Activated CD8-positive, alpha-beta memory T cell treated with anti-CD3 and anti-CD28 coated beads for 36 hours (primary cell): ENCODE results near the gene CD53. TPM values are rescaled to one million over a fixed set of nuclear protein-coding genes. Genes with fewer than 3 reads are reported as not detected.
"Not testable (repeated sequence)": the region's sequence is repeated elsewhere in the genome, so short reads cannot be mapped to it uniquely, and the experiment has no call there.

Experiments used
- CTCF ChIA-PET: fragments of 350-600 bp; sonication (Branson Sonifier 250); formaldehyde crosslinking; loops from one replicate; lab custom pipeline; 2021; ENCODE audit warnings: antibody characterized with exemption; lab: Charles Lee
- POLR2A ChIA-PET: fragments of 350-600 bp; sonication (Branson Sonifier 250); formaldehyde crosslinking; loops from one replicate; lab custom pipeline; 2021; ENCODE audit warnings: antibody characterized with exemption; lab: Charles Lee
- total RNA-seq, 2 experiments: library from RNA; stranded (reverse); gene quantifications; one replicate each; pipeline ENCODE4 v1.2.3, GENCODE V29; 2021

The CD53 gene, protein sequence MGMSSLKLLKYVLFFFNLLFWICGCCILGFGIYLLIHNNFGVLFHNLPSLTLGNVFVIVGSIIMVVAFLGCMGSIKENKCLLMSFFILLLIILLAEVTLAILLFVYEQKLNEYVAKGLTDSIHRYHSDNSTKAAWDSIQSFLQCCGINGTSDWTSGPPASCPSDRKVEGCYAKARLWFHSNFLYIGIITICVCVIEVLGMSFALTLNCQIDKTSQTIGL
- total RNA-seq: 100 to 1,000 TPM; 201 to 205 TPM

DNA sequence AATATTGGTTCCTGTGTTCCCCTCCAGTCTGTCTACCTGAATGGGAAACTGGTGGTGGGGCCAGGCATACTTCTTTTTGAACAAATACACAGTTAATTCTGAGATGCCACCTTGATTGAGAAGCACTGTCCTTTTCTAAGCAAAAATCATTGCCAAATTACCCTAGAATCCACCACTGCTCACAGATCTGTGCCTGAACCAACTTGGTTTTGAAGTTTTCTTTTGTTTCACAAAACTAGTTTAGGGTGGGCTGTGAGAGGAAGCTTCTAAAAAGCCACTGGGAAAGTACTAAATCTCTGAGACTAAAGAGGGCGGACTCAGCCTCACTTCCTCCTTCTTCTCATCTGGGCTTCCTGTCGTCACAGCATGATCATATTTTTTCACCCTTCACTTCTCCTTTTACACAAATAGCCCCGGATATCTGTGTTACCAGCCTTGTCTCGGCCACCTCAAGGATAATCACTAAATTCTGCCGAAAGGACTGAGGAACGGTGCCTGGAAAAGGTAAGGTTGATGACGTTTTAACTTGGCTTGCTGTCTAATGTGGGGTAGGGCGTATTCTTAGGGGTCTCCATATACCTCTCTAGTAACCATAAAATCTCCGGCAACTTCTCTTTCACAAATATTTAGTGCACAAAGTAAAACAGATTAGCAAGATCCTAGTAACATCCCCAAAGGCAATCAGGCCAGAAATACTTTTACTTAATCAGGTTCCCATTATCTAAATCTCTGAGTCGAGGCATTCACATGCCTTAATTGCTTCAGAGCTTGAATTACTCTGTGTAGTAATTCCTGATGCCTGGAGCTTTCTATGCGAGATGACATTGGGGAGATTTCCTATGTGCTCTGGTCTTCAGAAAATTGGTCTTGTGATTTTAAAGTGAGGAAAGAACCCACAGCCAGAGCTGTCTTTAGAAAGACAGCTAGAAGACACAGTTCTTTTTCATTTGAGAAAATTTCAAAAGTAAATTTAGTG is at the start of gene CD53:
CD53 (plus strand) TSS at position 404 of the 976 bp plus-strand sequence. CDS start 18,261 bp downstream, outside the sequence.
- ChIA-PET CTCF (interaction anchor here (0.9 kb wide), 1 partner anchor 90 kb away, joined by 4 read pairs; no protein-coding TSS in a partner anchor), POLR2A (interaction anchor here (0.6 to 1.0 kb wide), 4 partner anchors 89 to 224 kb away, joined by 3 to 5 read pairs (median 4); partner anchors contain the start of gene LRIF1)

DNA sequence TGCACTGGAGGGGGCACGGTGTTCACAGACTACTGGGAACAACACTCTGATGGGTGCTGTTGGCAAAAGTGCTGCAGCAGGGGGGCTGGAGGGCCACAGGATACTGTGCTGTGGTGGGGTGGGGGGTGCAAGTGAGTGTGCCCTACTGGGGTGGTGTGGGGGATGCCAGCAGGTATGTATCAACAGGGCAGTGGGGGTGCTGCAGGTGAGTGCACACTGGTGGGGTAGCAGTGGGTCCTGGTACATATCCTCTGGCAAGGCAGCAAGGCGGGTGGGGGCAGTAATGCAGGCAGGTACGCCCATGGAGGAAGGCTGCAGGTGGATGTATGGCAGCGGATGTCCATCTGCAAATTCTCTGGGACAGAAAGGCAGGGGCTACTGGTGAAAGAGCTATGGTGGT is 48.8 kb upstream of the CD53 start:
- POLR2A ChIA-PET: no interaction called here
- CTCF ChIA-PET: no interaction called here

DNA sequence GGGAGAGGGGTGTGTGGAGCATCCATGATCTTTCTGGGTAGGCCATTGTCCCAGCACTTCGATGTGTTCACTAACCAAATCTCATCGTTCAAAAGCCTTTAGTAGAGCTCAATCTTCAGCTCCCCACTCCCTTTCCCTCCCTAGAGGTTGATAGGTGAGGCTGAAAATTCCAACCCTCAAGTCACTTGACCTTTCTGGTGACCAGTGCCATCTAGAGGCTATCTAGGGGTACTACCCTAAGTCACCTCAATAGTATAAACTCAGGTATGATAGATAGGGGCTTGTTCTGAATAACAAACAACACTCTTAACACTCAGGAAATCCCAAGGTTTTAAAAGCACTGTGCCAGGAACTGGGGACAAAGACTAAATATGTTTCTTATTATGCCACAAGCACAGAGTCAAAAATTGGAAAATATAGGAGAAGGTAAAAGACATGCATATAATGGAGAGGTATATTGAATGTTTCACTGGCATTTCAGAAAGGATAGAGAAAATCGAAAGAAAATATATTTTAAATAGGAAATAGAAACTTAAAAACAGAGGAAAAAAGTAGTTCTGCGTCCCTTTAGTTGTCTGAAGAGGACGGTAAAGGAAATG is 42.9 kb upstream of the CD53 start:
- POLR2A ChIA-PET: no interaction called here

DNA sequence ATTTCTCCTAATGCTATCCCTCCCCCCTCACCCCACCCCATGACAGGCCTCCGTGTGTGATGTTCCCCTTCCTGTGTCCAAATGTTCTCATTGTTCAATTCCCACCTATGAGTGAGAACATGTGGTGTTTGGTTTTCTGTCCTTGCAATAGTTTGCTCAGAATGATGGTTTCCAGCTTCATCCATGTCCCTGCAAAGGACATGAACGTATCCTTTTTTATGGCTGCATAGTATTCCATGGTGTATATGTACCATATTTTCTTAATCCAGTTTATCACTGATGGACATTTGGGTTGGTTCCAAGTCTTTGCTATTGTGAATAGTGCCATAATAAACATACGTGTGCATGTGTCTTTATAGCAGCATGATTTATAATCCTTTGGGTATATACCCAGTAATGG is 39.2 kb upstream of the CD53 start:
- CTCF ChIA-PET, POLR2A ChIA-PET: not testable (repeated sequence)

More for the DNA sequence above, 42.9 kb upstream of the CD53 start:
- CTCF ChIA-PET: interaction anchor here (0.6 to 2.0 kb wide), 7 partner anchors 10 to 163 kb away, joined by 3 to 5 read pairs (median 4); no protein-coding TSS in a partner anchor

DNA sequence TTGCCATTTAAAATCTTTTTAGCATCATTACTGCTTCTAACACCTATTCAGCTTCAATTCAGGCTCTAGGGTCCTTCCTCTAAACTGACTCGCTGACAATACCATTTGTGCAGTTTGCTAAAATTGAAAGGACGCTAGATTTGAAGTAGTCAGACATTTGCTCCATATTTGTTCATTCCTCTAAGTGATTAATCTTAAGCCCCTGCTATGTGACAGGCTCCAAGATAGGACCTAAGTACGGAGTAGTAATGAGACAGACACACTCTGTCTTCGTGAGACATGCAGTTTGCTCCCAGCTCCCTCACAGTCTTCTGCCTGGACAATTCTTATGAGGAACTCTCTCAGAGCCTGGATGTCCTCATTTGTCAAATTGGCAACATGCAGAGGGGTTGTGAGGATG is 26.1 kb upstream of the CD53 start:
- ChIA-PET POLR2A (no interaction called here), CTCF (interaction anchor here (1.5 kb wide), 1 partner anchor 17 kb away, joined by 4 read pairs; no protein-coding TSS in a partner anchor)

DNA sequence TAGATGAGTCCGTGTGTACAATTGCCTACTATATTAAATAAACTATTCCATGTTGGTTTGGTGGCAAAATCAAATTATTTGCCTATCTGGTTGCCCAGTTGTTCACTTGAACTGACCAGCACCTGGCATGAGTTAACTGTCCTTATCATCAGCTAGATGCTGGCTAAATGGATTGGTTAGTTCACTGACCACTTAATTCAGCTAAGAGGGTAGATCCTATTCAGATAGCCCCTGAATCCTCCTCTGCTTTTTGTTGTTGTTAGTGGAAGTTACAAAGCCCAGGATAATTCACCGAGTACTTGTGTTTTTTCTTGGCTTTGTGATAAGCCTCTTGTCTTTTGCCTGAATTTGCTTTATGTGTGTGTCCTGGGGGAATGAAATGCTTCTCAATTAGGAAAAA is 22.8 kb upstream of the CD53 start:
- POLR2A ChIA-PET: no interaction called here
- CTCF ChIA-PET: no interaction called here

DNA sequence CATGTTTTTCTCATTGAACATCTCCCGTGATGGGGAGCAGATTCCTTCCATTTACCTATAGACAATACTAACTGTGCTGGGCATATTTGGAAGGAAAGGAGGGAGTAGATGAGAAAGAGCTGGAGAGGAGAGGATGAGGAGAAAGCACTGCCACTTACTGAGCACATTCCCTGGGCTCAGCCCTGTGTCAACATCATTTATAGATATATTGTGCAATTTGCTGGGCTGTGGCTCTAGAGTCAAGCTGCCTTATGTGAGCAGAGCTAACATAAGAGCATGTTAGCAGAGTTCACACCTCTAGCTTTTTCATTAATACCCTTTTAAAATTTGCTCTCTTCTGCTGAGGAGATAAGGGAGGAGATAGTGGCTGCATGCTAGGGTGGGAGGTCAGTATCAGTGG is 22.3 kb upstream of the CD53 start:
- CTCF ChIA-PET: no interaction called here
- POLR2A ChIA-PET: no interaction called here

DNA sequence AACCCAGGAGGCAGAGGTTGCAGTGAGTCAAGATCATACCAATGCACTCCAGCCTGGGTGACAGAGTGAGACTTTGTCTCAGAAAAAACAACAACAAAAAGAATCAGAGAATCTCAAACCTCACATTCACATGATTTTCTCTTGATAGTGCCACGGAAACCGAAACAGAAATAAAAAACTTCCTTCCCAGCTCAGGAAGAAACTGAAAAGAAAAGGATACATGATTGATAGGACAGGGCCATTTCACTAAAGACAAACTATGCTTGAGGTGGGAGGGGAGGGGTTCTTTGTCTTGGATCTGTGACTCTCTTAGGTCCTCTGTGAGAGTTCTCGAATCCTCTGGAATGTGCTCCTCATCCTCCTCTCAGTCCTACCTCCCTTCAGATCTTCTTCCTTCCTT is 19.8 kb upstream of the CD53 start:
- CTCF ChIA-PET: no interaction called here
- POLR2A ChIA-PET: interaction anchor here (0.5 kb wide), 1 partner anchor 633 kb away, joined by 3 read pairs; no protein-coding TSS in a partner anchor

DNA sequence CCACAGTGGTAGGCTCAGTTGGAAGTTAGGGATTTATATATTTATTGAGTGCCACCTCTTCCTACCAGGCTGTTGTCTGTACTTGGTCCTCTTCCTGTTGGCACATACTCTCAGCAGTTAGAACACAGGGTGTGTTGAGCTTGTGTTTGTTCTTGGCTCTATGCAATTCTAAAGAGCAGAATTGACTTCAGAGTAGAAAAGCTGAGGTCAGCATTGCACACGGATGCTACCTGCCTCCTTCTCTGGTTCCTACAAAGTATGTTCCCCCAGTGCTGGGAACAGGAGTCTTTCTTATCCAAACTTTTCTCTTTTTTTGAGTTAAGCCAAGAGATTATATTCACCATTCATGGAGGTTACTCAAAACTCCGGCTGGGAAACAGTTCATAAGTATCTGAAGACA is 16.5 kb upstream of the CD53 start:
- CTCF ChIA-PET: no interaction called here
- POLR2A ChIA-PET: no interaction called here

DNA sequence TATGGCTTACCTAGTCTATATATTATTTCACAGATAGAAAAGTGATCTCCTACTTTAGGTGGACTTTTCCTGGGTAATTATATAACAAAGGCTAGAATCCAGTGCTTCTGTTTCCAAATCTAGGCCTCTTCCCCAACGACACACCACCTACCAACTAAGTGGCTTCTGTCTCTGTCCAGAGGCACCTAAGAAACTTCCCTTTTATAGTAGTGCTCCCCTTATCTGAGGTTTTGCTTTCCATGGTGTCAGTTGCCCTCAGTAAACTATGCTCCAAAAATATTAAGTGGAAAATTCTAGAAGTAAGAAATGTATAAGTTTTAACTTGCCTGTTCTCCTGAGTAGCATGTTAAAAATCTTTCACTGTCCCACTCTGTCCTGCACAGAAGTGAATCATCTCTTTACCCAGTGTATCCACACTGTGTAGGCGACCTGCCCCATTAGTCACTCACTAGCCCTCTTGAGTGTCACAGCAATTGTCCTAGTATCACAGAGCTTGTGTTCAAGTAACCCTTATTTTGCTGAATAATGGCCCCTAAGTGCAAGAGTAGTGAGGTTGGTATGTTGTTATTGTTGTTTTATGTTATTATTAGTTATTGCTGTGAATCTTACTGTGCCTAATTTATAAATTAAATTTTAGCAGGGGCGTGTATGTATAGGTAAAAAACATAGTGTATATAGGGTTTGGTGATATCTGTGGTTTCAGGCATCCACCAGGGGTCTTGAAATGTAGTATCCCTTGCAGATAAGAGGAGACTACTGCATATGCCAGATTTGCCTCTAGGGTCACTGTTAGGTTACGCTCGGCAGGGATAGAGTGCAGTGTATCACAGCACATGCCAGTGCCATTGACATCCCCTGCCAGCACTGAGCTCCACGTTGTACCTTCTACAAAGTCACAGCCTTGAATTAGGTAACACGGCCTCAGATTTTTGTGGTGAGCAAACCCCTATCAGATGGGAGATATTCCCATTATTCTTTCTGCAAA is 14.7 kb upstream of the CD53 start:
- CTCF ChIA-PET: no interaction called here
- POLR2A ChIA-PET: no interaction called here

DNA sequence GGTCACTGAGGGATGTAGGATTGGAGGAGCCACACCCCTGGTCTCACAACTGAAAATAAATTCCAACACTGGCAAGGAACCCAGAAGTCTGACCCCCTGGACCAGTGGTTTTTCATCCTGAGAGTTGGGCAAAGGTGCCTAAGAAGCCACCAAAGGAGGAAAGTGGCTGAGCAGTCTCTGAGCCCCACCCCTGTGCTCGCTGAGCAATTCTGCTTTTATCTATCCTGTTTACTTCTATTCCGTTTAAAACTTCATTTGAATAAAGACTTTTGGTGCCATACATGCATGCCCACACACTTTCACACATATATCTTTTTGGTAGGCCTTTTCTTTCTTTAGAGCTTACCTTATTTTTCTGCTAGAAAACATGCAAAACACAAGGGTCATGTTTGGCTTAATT is 13.9 kb upstream of the CD53 start:
- ChIA-PET CTCF (no interaction called here), POLR2A (no interaction called here)

DNA sequence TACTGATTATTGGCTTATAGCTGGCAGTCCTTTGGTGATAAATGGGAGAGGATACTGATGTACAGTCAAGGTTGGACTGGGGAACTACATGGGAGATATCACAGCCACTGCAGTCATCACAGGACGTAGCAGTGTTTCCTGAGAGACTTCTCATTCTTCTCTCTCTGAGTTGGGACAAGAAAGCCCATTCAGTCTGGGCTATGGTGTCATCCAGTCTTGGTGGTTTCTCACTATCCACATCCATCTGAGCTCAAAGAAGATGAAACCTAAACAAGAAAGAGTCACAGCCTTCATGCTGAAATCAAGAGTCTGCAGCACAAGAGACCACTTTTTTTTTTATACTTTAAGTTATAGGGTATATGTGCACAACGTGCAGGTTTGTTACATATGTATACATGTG is 12.8 kb upstream of the CD53 start:
- ChIA-PET CTCF (no interaction called here), POLR2A (no interaction called here)

DNA sequence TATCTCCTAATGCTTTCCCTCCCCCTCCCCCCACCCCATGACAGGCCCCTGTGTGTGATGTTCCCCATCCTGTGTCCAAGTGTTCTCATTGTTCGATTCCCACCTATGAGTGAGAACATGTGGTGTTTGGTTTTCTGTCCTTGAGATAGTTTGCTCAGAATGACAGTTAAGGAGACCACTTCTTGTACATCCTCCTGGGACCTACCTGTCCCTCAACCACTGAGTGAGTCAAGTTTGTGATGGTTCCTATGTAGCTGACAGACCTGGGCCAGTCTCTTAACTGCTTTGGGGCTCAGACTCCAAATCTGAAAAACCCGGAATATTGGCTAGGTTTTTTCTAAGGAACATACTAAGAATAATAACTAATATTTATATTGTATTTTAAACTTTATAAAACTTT is 12.3 kb upstream of the CD53 start:
- POLR2A ChIA-PET: not testable (repeated sequence)

DNA sequence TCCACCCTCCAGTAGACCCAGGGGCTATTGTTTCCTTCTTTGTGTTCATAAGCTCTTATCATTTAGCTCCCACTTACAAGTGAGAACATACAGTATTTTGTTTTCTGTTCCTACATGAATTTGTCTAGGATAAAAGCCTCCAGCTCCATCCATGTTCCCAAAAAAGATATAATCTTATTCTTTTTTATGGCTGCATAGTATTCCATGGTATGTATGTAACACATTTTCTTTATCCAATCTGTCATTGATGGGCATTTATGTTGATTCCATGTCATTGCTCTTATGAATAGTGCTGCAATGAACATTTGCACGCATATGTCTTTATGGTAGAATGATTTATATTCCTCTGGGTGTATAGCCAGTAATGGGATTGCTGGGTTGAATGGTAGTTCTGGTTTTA is 11.0 kb upstream of the CD53 start:
- CTCF ChIA-PET: interaction anchor here (0.5 kb wide), 1 partner anchor 230 kb away, joined by 4 read pairs; no protein-coding TSS in a partner anchor
- POLR2A ChIA-PET: not testable (repeated sequence)

More for the DNA sequence above, 12.3 kb upstream of the CD53 start:
- CTCF ChIA-PET: not testable (repeated sequence)

DNA sequence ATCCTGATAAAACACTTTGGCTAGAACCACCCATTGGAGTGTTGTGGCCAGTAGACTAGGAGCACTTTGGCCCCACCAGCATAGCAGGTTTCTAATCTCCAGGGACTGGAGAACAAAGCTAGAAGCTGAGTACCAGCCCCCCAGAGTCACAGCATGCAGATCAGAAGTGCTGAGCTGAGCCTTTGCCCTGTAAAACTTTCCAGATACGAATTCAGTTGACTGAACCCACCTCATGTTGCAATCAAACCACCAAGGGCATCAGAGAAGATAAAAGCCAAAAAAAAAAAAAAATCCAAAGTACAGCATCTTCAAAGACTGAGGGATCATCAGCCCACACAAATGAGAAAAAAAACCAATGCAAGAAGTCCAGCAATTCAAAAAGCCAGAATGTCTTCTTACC is 8.7 kb upstream of the CD53 start:
- POLR2A ChIA-PET: no interaction called here
- CTCF ChIA-PET: interaction anchor here (0.6 to 0.7 kb wide), 2 partner anchors 222 to 240 kb away, joined by 3 read pairs; no protein-coding TSS in a partner anchor

DNA sequence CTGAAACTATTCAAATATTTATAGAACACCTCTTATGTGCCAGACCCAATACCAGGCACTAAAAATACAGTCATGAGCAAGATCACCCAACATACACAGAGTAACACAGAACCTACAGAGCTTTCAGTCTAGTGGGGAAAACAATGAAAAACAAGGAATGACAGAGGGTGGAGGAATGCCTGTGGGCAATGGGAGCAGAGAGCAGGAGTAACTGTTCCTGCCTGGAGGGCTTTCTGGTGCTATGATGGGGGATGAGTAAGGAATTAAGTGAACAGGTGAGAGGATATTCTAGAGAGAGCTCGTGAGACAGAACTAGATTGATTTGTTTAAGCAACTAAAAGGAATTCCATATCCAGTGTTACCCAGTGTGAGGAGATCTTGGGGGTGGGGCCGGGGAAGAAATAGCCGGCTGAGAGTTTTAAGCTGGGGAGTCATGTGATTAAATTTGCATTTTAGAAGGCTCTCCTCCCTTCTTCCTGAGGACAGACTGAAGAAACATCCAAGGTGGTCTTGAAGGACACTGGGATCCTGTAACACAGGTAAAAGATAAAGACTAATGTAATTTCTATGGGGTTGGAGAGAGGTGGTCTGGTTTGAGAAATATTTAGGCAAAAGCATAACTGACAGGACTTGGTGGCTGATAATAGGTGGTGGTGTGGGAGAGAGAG is 2.1 kb upstream of the CD53 start:
- POLR2A ChIA-PET: no interaction called here
- CTCF ChIA-PET: interaction anchor here (1.4 kb wide), 1 partner anchor 88 kb away, joined by 3 read pairs; no protein-coding TSS in a partner anchor

DNA sequence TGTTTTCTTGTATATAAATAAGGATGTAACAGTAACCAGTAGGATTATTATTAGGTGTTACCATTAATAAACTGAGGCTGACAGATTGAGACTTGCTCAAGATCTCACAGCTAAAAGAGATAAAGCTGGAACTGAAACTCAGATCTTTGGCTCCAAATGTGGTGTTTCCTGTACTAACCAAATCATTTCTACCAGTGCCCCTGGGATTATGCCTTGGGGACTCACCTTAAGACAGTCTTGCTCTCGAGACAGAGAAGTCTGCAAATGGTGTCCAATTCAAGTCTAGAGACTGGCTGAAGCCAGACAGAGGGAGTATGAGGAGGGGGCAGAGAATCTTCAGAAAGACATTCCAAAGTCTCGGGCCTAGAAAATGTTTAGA is 593 bp upstream of the CD53 start:
- CTCF ChIA-PET: no interaction called here
- POLR2A ChIA-PET: interaction anchor here (0.6 to 1.0 kb wide), 3 partner anchors 90 to 223 kb away, joined by 3 to 5 read pairs (median 4); partner anchors contain the start of gene LRIF1

DNA sequence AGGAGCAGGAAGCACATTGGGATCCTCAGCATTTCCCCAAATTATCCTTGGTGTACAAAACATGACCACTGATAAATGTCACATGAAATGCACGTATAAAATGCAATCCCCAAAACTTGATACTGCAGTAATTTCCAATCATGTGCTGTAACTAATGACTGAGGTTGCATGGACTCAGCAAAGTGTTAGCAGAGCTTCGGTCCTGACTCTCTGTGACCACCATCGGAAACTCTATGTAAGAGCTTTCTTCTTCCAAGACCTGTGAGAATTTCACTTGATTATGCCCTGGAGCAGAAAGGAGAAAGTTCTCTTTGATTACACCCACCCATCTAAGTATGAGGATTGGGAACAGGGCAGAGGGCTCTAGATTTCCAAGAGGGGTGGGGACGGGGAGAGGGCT is 908 bp downstream of the CD53 start:
- ChIA-PET POLR2A (interaction anchor here (0.6 kb wide), 1 partner anchor 201 kb away, joined by 3 read pairs; no protein-coding TSS in a partner anchor), CTCF (interaction anchor here (0.9 kb wide), 1 partner anchor 89 kb away, joined by 4 read pairs; no protein-coding TSS in a partner anchor)
